Gastrocnemius medialis (tissue), 4 donors: Measurements from ENCODE around the gene CENPX. TPM values are rescaled to one million over a fixed set of nuclear protein-coding genes. Genes with fewer than 3 reads are reported as not detected.
"Not testable (repeated sequence)": the region's sequence is repeated elsewhere in the genome, so short reads cannot be mapped to it uniquely, and the experiment has no call there.

Source experiments
- ATAC-seq, 2 donors: fragments of 150-250 bp; one replicate each; pipeline ENCODE4 v1.9.1; 2016
- DNase-seq, 2 donors: peaks; one replicate each; pipeline ENCODE4 v3.0.0-alpha.2; 2019
- H3K27ac ChIP-seq, 4 donors: fragments of 200-600 bp; sonication (generic); 1 replicate in 1 of 4; 2 replicates in 3 of 4; pipeline ENCODE4 v1.5.1; 2016 to 2018; ENCODE audit warnings: mild to moderate bottlenecking in 2 of 4, moderate library complexity in 1 of 4
- H3K27me3 ChIP-seq, 3 donors: fragments of 200-600 bp; sonication (generic) in 2 of 3; 1 replicate in 1 of 3; 2 replicates in 2 of 3; pipeline versions ENCODE4 v1.5.1 to v1.6.0; 2016 to 2019; ENCODE audit warnings: mild to moderate bottlenecking in 1 of 3, moderate library complexity in 1 of 3
- H3K36me3 ChIP-seq, 2 donors: fragments of 200-600 bp; sonication (generic) in 1 of 2; one replicate each; pipeline ENCODE4 v1.5.1; 2017 to 2018
- H3K4me1 ChIP-seq, 2 donors: fragments of 200-600 bp; sonication (generic) in 1 of 2; one replicate each; pipeline ENCODE4 v1.5.1; 2016 to 2017; ENCODE audit warnings: mild to moderate bottlenecking in 2 of 2
- H3K4me3 ChIP-seq, 4 donors: fragments of 200-600 bp; sonication (generic) in 3 of 4; 1 replicate in 1 of 4; 2 replicates in 3 of 4; pipeline ENCODE4 v1.5.1; 2016 to 2019; ENCODE audit warnings: mild to moderate bottlenecking in 2 of 4
- H3K9me3 ChIP-seq, 3 donors: fragments of 200-600 bp; sonication (generic) in 2 of 3; 1 replicate in 1 of 3; 2 replicates in 2 of 3; pipeline ENCODE4 v1.5.1; 2016 to 2019
- CTCF ChIP-seq, 5 experiments: fragments of 450-650 bp in 3 of 5; fragments of 200-600 bp in 2 of 5; sonication (generic) in 2 of 5; IDR thresholded peaks in 4 of 5; conservative IDR thresholded peaks in 1 of 5; 1 replicate in 4 of 5; 2 replicates in 1 of 5; pipeline ENCODE4 v1.5.1; 2016 to 2019; ENCODE audit warnings: antibody characterized with exemption in 5 of 5, mild to moderate bottlenecking in 3 of 5, moderate library complexity in 3 of 5
- POLR2A ChIP-seq, 2 donors: fragments of 450-650 bp; IDR thresholded peaks; one replicate each; pipeline ENCODE4 v1.6.1; 2017; ENCODE audit warnings: antibody characterized with exemption in 2 of 2, mild to moderate bottlenecking in 2 of 2, moderate library complexity in 2 of 2
- in situ Hi-C, 4 donors: fragments of 200-750 bp; cut with MboI; loops; one replicate each; pipeline versions ENCODE4 v1.15.0 to v1.8.0; 2017; ENCODE audit warnings: low sequenced_read_pairs in 4 of 4
- intact Hi-C: fragments of 100-400 bp; cut with DNase I; formaldehyde crosslinking; loops from one replicate; pipeline ENCODE4 v1.15.1; 2023; ENCODE audit warnings: low total_unique reads
- total RNA-seq, 4 donors: library from RNA; depleted of rRNA; stranded (reverse); fragments of >200 nt; gene quantifications; one replicate each; pipeline versions ENCODE4 v1.1.0 to v1.2.3, GENCODE V29; 2016

The CENPX gene
- total RNA-seq, 4 donors from 2014 or later: 41.2 to 62.7 (median 57.0) TPM

- peaks cover 0 to 6% of the 10 kb centered on the region in 2 donors for H3K4me1 ChIP-seq
- no peaks in the 10 kb centered on the region for H3K9me3 ChIP-seq
- peaks cover 0 to 11% of the 10 kb centered on the region in 2 donors for H3K36me3 ChIP-seq
- in situ Hi-C loops (loop anchor here in 1 of 4 donors (25.0 kb wide), 1 partner anchor 95 kb away; no protein-coding TSS in a partner anchor), intact Hi-C loops (no loop called here)
- H3K4me3 ChIP-seq: no peak overlapping the region
- no peaks in the 10 kb centered on the region for H3K27me3 ChIP-seq
- DNase-seq (no peak), ATAC-seq (no peak)
- TF ChIP-seq POLR2A (IDR thresholded peaks at IDR 0.05) (no peak), CTCF (IDR thresholded peaks at IDR 0.05 in 4 of 5, conservative IDR thresholded peaks at IDR 0.05 in 1 of 5) (no peak)
- no peak overlapping the region for H3K27ac ChIP-seq
Observed at GRCh38 chr17:82042649-82043048, 20.0 kb upstream of the CENPX start.

GRCh38 chr17:82041144-82041814 is 18.6 kb upstream of the CENPX start:
- intact Hi-C loops: no loop called here
- Histone ChIP-seq H3K4me3 (no peak overlapping the region), H3K27ac (no peak overlapping the region), H3K9me3 (no peaks in the 10 kb centered on the region), H3K36me3 (peaks cover 0 to 2% of the 10 kb centered on the region in 2 donors), H3K4me1 (peaks cover 6 to 12% of the 10 kb centered on the region in 2 donors), H3K27me3 (no peaks in the 10 kb centered on the region)
- TF ChIP-seq CTCF (IDR thresholded peaks at IDR 0.05 in 4 of 5, conservative IDR thresholded peaks at IDR 0.05 in 1 of 5): no peak
- no peak for TF ChIP-seq POLR2A (IDR thresholded peaks at IDR 0.05)
- in situ Hi-C loops: loop anchor here in 1 of 4 donors (25.0 kb wide), 1 partner anchor 96 kb away; no protein-coding TSS in a partner anchor
- DNase-seq: no peak
- ATAC-seq: no peak

- TF ChIP-seq CTCF (IDR thresholded peaks at IDR 0.05 in 4 of 5, conservative IDR thresholded peaks at IDR 0.05 in 1 of 5) (no peak), POLR2A (IDR thresholded peaks at IDR 0.05) (no peak)
- Histone ChIP-seq H3K4me3 (no peak overlapping the region), H3K36me3 (peaks cover 3 to 16% of the 10 kb centered on the region in 2 donors), H3K9me3 (no peaks in the 10 kb centered on the region), H3K27ac (no peak overlapping the region), H3K27me3 (no peaks in the 10 kb centered on the region), H3K4me1 (peaks cover 9 to 22% of the 10 kb centered on the region in 2 donors)
- in situ Hi-C loops (loop anchor here (10.0 to 25.0 kb wide), 2 partner anchors 98 to 115 kb away; no protein-coding TSS in a partner anchor), intact Hi-C loops (loop anchor here (5.0 kb wide), 1 partner anchor 198 kb away; no protein-coding TSS in a partner anchor)
- ATAC-seq: no peak
- DNase-seq: no peak
Observed at GRCh38 chr17:82039695-82040299, 17.1 kb upstream of the CENPX start.

- intact Hi-C loops (loop anchor here (5.0 kb wide), 1 partner anchor 198 kb away; no protein-coding TSS in a partner anchor), in situ Hi-C loops (loop anchor here (10.0 to 25.0 kb wide), 2 partner anchors 98 to 116 kb away; no protein-coding TSS in a partner anchor)
- H3K36me3 ChIP-seq: peaks cover 3 to 16% of the 10 kb centered on the region in 2 donors
- H3K4me3 ChIP-seq, H3K27ac ChIP-seq, DNase-seq, H3K9me3 ChIP-seq, H3K27me3 ChIP-seq, ATAC-seq: not testable (repeated sequence)
- peaks cover 9 to 22% of the 10 kb centered on the region in 2 donors for H3K4me1 ChIP-seq
Observed at GRCh38 chr17:82038796-82039409, 16.2 kb upstream of the CENPX start.

- H3K9me3 ChIP-seq: no peaks in the 10 kb centered on the region
- peaks cover 0 to 2% (median 0%) of the 10 kb centered on the region in 3 donors for H3K27me3 ChIP-seq
- TF ChIP-seq CTCF (IDR thresholded peaks at IDR 0.05 in 4 of 5, conservative IDR thresholded peaks at IDR 0.05 in 1 of 5) (no peak), POLR2A (IDR thresholded peaks at IDR 0.05) (no peak)
- H3K36me3 ChIP-seq: peaks cover 3 to 16% of the 10 kb centered on the region in 2 donors
- peaks cover 9 to 22% of the 10 kb centered on the region in 2 donors for H3K4me1 ChIP-seq
- DNase-seq: no peak
- intact Hi-C loops (loop anchor here (1.0 to 5.0 kb wide), 3 partner anchors 15 to 199 kb away; partner anchors contain the start of genes FASN and LRRC45), in situ Hi-C loops (loop anchor here (10.0 to 25.0 kb wide), 2 partner anchors 99 to 117 kb away; no protein-coding TSS in a partner anchor)
- ATAC-seq: no peak
- H3K4me3 ChIP-seq: peak overlapping the region; percentile 63 to 89 (median 78)
- H3K27ac ChIP-seq: peak overlapping the region; percentile 85 to 99 (median 95)
Observed at GRCh38 chr17:82037889-82038195, 15.2 kb upstream of the CENPX start.
